Natural killer cell (primary cell): ENCODE results near the gene MEAF6. TPM values are rescaled to one million over a fixed set of nuclear protein-coding genes. Genes with fewer than 3 reads are reported as not detected.
"Not testable (repeated sequence)": the region's sequence is repeated elsewhere in the genome, so short reads cannot be mapped to it uniquely, and the experiment has no call there.

Experiments used
- ATAC-seq, 3 donors: fragments of 150-1000 bp in 2 of 3; fragments of 200-7000 bp in 1 of 3; cut with Tn5 transposase; 1 replicate in 1 of 3; 2 replicates in 2 of 3; pipeline ENCODE4 v1.10.0; 2021; ENCODE audit warnings: mild to moderate bottlenecking in 2 of 3, moderate library complexity in 2 of 3
- DNase-seq, 2 donors: peaks; one replicate each; pipeline versions ENCODE4 v3.0.0 to v3.0.0-alpha.2; 2013 to 2021; ENCODE audit warnings: mixed read lengths in 1 of 2
- H3K27ac ChIP-seq: one replicate; pipeline ENCODE4 v1.5.1; 2013; ENCODE audit warnings: mild to moderate bottlenecking, low read length
- H3K27me3 ChIP-seq: one replicate; pipeline ENCODE4 v1.6.1; 2013; ENCODE audit warnings: low read length; ENCODE audit not compliant: control insufficient read depth, insufficient read depth
- H3K36me3 ChIP-seq: one replicate; pipeline ENCODE4 v1.6.1; 2013; ENCODE audit warnings: low read length; ENCODE audit not compliant: control insufficient read depth, insufficient read depth
- H3K4me1 ChIP-seq: one replicate; pipeline ENCODE4 v1.6.1; 2013; ENCODE audit warnings: low read length; ENCODE audit not compliant: control insufficient read depth, insufficient read depth
- H3K4me3 ChIP-seq: one replicate; pipeline ENCODE4 v1.5.1; 2013; ENCODE audit warnings: low read length
- H3K9me3 ChIP-seq: one replicate; pipeline ENCODE4 v1.6.1; 2013; ENCODE audit warnings: low read length; ENCODE audit not compliant: control insufficient read depth, insufficient read depth
- H3K27ac Mint-ChIP-seq, 2 donors: one replicate each; pipeline ENCODE4 v1.8.0; 2022; ENCODE audit warnings: mild to moderate bottlenecking in 2 of 2, mixed read lengths in 2 of 2, moderate library complexity in 1 of 2
- H3K27me3 Mint-ChIP-seq, 2 donors: one replicate each; pipeline ENCODE4 v1.8.0; 2022; ENCODE audit warnings: low read depth in 2 of 2, mixed read lengths in 2 of 2
- H3K36me3 Mint-ChIP-seq: one replicate; pipeline ENCODE4 v1.8.0; 2022; ENCODE audit warnings: mixed read lengths
- H3K4me1 Mint-ChIP-seq, 2 donors: one replicate each; pipeline ENCODE4 v1.8.0; 2022; ENCODE audit warnings: mixed read lengths in 2 of 2
- H3K4me3 Mint-ChIP-seq: one replicate; pipeline ENCODE4 v1.8.0; 2022; ENCODE audit warnings: mild to moderate bottlenecking, moderate library complexity, mixed read lengths
- H3K9me3 Mint-ChIP-seq, 2 donors: one replicate each; pipeline ENCODE4 v1.8.0; 2022; ENCODE audit warnings: mixed read lengths in 2 of 2
- CTCF ChIP-seq: fragments of 200-600 bp; IDR thresholded peaks from one replicate; pipeline ENCODE4 v1.8.0; 2022; ENCODE audit warnings: antibody characterized with exemption
- WGBS: methylation state at CpG from one replicate; pipeline ENCODE4 v1.1.7; 2013; ENCODE audit warnings: missing lambda C conversion rate; ENCODE audit not compliant: insufficient coverage; 5-methylcytosine and 5-hydroxymethylcytosine counted together
- intact Hi-C: fragments of 100-400 bp; cut with micrococcal nuclease; formaldehyde crosslinking; loops from one replicate; pipeline ENCODE4 v1.14.2; 2022
- total RNA-seq, 4 donors: library from RNA; stranded (reverse); fragments of 120-200 nt in 1 of 4; gene quantifications; one replicate each; pipeline versions ENCODE4 v1.2.3 to v1.2.4, GENCODE V29; 2013 to 2022

The MEAF6 gene
- total RNA-seq, 3 donors from 2014 or later (not counting 1 experiment from before 2014, with no cell fraction given): 63.9 to 78.7 (median 69.0) TPM

- H3K9me3 ChIP-seq, ATAC-seq, H3K36me3 ChIP-seq, H3K27me3 ChIP-seq, H3K4me1 Mint-ChIP-seq, H3K27ac ChIP-seq, H3K4me3 ChIP-seq, DNase-seq, H3K4me1 ChIP-seq, H3K27me3 Mint-ChIP-seq, H3K9me3 Mint-ChIP-seq, H3K27ac Mint-ChIP-seq, H3K4me3 Mint-ChIP-seq, intact Hi-C loops, H3K36me3 Mint-ChIP-seq: not testable (repeated sequence)
- 100% methylated on average over 1 of the region's 1 CpG for WGBS
These were observed 15.3 kb upstream of the MEAF6 start for GRCh38 chr1:37529888-37530287.

GRCh38 chr1:37519613-37520012 is 5.0 kb upstream of the MEAF6 start:
- Histone ChIP-seq H3K4me1 (peaks cover 7% of the 10 kb centered on the region), H3K9me3 (no peaks in the 10 kb centered on the region), H3K27me3 (no peaks in the 10 kb centered on the region), H3K4me3 (peak overlapping the region; percentile 46), H3K36me3 (no peaks in the 10 kb centered on the region), H3K27ac (no peak overlapping the region)
- ATAC-seq: peak in 1 of 3 donors; percentile 19
- Mint-ChIP-seq H3K27me3 (no peaks in the 10 kb centered on the region), H3K4me3 (peak overlapping the region; percentile 87), H3K9me3 (no peaks in the 10 kb centered on the region), H3K4me1 (peaks cover 19 to 25% of the 10 kb centered on the region in 2 donors), H3K27ac (peak overlapping the region; percentile 36 to 83), H3K36me3 (no peaks in the 10 kb centered on the region)
- intact Hi-C loops: no loop called here
- DNase-seq: peak in 1 of 2 donors; percentile 53
- TF ChIP-seq CTCF: no peak

- intact Hi-C loops, H3K27me3 ChIP-seq, H3K9me3 Mint-ChIP-seq, ATAC-seq, H3K4me1 ChIP-seq, H3K27ac ChIP-seq, H3K27me3 Mint-ChIP-seq, H3K9me3 ChIP-seq, H3K36me3 ChIP-seq, H3K36me3 Mint-ChIP-seq: not testable (repeated sequence)
- peak overlapping the region; percentile 87 for H3K4me3 Mint-ChIP-seq
- WGBS: 68% methylated on average over 15 of the region's 15 CpGs
- peak overlapping the region; percentile 46 for H3K4me3 ChIP-seq
- H3K27ac Mint-ChIP-seq: peak overlapping the region; percentile 36 to 83
- peak; percentile 23 to 69 for DNase-seq
- peaks cover 20 to 27% of the 10 kb centered on the region in 2 donors for H3K4me1 Mint-ChIP-seq
These were observed 4.4 kb upstream of the MEAF6 start for GRCh38 chr1:37518929-37519328.

- H3K9me3 ChIP-seq, ATAC-seq, H3K4me3 Mint-ChIP-seq, H3K36me3 Mint-ChIP-seq, H3K27ac ChIP-seq, intact Hi-C loops, H3K9me3 Mint-ChIP-seq, H3K36me3 ChIP-seq, H3K4me3 ChIP-seq, H3K27me3 ChIP-seq, DNase-seq, H3K27me3 Mint-ChIP-seq: not testable (repeated sequence)
- H3K27ac Mint-ChIP-seq: peak overlapping the region in 1 of 2 donors; percentile 83
- H3K4me1 ChIP-seq: peaks cover 15% of the 10 kb centered on the region
- H3K4me1 Mint-ChIP-seq: peaks cover 27 to 34% of the 10 kb centered on the region in 2 donors
- WGBS: 98% methylated on average over 26 of the region's 31 CpGs
These were observed 3.7 kb upstream of the MEAF6 start for GRCh38 chr1:37518241-37518640.

GRCh38 chr1:37517569-37517968 is 3.0 kb upstream of the MEAF6 start:
- Mint-ChIP-seq H3K27ac (no peak overlapping the region), H3K4me3 (no peak overlapping the region), H3K9me3 (no peaks in the 10 kb centered on the region)

More at GRCh38 chr1:37517569-37517968, 3.0 kb upstream of the MEAF6 start:
- WGBS: 100% methylated on average over 1 of the region's 1 CpG
- peaks cover 2% of the 10 kb centered on the region for H3K36me3 ChIP-seq
- H3K27me3 Mint-ChIP-seq: no peaks in the 10 kb centered on the region
- no peaks in the 10 kb centered on the region for H3K9me3 ChIP-seq
- no peaks in the 10 kb centered on the region for H3K27me3 ChIP-seq
- intact Hi-C loops: no loop called here
- H3K4me1 ChIP-seq: peaks cover 20% of the 10 kb centered on the region
- DNase-seq (no peak), ATAC-seq (no peak)
- no peak overlapping the region for H3K27ac ChIP-seq
- peaks cover 33 to 41% of the 10 kb centered on the region in 2 donors for H3K4me1 Mint-ChIP-seq
- H3K36me3 Mint-ChIP-seq: no peaks in the 10 kb centered on the region
- no peak overlapping the region for H3K4me3 ChIP-seq
- TF ChIP-seq CTCF: no peak
